GM19372 (cell line): ENCODE measurements around the gene VAMP3.

Source experiments
- ATAC-seq: cut with Tn5 transposase; IDR thresholded peaks from one replicate; pipeline ENCODE4 v1.9.1; 2021; ENCODE audit warnings: mild to moderate bottlenecking, low read depth, moderate library complexity; ENCODE audit not compliant: unreplicated experiment

VAMP3 gene, protein sequence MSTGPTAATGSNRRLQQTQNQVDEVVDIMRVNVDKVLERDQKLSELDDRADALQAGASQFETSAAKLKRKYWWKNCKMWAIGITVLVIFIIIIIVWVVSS

DNA sequence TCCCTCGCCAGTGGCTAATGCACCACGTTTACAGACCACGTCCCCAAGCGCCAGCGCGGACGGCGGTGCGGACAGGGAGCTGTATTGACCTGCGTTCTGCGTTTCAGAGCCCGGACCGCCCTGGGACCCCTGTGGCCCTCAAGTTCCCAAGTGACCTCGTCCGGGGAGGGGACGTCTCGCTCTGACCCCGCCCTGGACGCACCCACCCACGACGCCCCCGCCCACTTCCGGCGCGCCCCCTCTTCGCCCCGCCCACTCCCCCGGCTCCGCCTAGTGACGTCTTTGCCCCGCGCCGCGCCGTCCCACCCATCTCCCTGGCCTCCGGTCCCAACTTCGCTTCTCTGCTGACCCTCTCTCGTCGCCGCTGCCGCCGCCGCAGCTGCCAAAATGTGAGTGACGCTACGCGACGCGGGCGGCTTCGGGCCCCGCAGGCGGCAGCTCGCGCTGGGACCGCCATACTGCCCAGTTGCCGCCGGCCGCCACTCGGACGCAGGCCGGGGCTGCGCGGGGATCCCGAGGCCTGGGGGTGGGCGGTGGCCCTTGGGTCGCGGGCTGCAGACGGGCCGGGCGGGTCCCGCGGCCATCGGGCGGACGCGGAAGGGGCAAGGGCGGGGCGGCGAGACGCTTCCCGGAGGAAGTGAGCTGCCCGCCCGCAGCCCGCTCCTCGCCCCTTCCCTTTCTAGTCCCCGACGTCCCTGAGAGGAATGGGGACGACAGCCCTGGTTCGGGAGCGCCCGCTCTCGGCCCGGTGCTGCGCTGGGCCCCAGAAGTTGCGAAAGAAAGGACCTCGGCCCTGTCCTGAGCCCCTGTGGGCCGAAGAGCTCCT lies at the start of gene VAMP3:
Gene VAMP3 (plus strand): TSS at position 300 of the 826 bp plus-strand sequence. CDS start 88 bp downstream, at position 388.
- peak; percentile 75 for ATAC-seq

DNA sequence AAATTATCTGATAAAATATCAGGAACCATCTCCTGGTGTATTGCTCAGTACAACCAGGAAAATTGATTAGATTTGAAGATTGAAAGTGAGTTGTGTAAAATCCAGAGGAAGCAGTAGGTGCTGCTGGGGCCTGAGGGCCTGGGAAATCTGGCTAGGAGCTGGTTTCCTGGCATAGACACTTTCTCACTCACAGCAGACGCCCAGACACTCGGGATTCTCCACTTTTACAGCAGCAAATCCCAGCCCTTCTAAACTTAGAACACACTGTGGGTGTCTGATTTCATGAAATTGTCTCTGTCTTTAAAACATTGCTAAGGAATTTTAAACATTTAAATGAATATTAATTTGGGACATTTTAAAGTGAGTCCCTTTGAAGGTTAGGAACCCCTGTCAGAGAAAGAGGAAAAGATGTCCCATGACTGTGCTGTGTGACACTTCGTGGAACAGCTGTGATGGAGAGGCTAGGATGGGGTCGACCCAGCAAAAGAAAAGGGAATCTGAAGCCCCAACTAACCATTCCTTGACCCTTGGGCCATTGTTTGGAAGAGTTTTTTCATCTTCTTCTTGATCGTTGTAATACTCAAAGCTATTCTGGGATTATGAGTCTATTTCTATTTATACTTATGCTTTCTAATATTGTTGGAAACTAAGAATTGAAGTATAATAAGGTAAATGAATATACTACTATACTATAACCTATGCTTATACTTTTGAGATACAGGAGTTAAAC lies 49.0 kb upstream of the VAMP3 start:
- ATAC-seq, result no peak

DNA sequence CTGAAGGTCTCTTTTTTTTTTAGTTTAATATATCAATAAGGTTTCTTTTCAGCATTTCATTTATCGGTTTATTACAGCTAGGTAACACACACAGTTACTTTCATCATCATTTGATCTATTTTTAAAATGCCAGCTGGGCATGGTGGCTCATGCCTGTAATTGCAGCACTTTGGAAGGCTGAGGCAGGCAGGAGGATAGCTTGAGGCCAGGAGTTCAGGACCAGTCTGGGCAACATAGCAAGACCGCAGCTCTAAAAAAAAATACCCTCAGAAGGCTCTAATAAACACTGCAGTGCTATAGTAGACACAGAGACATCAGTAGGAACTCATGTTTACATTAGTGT lies 48.5 kb upstream of the VAMP3 start:
- no peak for ATAC-seq

DNA sequence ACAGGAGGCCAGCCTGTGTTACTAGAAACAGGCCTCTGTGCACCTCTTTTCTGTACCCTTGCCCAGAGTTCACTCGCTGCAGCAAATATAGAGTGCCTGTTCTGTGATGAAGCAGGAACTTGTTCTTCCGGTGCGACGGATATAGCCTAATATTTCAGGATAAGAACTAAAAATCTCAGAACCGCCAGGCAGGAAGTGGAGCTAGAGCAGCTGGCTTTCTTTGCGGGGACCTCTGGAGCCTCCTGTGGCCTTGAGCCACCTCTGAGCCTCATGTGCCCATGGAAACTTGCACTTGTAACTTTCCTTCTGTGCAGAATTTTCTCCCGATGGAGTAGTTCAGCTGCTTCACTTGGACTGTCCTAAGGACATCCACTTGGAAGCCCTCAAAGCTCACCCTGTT lies 44.5 kb upstream of the VAMP3 start:
- no peak for ATAC-seq

DNA sequence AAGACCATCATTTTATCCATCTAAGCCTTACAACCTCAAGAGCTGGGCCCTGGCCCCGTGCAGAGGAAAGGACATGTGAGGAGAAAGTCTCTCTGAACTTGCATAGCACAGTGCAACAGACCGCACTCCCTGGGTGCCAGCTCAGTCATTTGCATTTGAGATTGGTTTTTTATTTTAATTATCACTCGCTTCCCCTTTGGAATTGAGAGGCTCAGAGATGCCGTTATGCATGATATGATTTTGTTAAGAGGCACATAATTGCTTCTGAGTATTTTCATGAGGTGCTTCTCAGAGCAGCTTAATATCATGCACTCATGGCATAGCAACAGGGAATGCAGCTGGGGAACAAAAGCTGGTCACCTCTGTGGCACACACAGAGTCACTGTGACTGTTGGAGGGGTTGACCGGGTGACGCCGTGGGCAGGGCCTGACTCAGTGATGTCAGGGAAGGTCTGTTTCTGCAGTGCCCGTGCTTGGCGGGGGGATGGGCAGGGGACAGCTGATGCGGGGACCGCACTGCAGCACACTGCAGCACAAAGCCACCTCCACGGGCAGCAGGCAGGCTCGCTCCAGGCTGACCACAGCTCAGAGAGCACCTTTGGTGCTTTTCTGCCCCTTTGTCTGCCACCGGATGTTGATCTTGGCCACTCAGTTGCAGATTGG lies 43.2 kb upstream of the VAMP3 start:
- no peak for ATAC-seq

DNA sequence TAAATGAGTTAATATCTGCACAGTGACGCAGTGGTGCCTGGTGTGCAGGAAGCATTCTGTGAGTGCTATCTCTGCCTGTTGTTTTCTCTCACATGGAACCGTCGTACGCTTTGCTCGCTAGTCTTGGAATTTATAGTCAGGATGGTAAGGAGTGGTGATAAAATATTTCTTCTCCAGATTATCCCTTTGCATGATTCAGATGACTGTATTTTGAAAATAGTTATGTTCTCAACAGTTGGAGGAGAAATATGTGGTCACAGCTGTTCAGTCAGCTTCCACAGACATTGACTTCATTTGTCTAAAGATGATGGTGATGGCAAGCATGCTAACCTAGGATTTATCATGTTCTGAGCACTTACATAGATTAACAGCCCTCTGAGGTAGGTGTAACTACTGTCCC lies 41.3 kb upstream of the VAMP3 start:
- ATAC-seq, result no peak

DNA sequence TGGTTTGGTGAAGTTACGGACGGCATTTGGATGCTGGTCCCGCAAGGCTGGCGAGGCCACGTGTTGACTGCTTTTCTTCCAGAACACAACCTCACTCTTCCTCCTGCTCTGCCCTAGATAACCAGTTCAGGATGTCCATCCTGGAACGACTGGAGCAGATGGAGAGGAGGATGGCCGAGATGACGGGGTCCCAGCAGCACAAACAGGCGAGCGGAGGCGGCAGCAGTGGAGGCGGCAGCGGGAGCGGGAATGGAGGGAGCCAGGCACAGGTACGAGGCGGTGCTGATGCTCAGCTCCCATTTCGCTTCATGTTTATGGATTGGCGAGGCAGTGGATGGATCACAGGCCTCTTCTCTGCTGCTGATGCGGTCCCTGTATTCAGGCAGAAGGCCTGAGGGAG lies 38.8 kb upstream of the VAMP3 start:
- ATAC-seq, result no peak

DNA sequence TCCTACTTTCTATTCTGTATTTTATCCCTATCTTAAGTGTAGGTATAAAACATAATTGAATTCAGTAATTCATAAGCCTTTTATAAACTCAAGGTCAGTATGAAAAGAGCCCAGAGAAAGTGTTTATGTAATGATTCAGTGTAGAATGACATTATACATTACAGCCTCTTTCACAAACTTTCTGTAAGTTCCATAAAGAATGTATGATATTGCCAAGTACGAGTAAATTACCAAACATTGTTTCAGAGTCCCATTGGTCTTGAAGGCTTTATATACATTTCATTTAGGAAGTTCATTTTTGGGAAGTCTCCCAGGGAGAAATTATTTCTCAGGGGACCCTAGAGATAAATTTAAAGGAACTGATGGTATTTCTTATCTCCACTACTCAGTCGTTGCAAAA lies 37.8 kb upstream of the VAMP3 start:
- no peak for ATAC-seq

DNA sequence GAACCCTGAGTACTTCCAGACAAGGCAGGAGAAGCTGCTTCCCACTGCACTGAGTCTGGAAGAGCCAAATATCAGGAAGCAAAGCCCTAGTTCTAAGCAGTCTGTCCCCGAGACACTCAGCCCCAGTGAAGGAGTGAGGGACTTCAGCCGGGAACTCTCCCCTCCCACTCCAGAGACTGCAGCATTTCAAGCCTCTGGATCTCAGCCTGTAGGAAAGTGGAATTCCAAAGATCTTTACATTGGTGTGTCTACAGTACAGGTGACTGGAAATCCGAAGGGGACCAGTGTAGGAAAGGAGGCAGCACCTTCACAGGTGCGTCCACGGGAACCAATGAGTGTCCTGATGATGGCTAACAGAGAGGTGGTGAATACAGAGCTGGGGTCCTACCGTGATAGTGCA lies 33.1 kb upstream of the VAMP3 start:
- ATAC-seq, result no peak

DNA sequence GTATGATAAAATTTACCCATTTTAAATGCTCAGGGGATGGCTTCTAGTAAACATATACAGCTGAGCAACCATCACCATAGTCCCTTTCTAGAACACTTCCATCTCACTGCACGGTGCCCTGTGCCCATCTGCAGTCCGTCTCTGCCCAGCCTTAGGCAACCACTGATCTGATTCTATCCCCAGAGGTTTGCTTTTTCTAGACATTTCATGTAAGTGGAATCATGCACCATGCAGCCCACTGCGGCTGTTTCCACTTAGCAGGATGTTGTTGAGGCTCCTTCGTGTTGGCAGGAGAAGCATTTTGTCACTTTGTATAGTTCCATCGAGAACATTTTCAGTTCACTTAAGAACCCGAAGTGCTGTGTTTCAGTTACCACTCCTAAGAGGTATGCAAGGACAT lies 27.8 kb upstream of the VAMP3 start:
- ATAC-seq, result no peak

DNA sequence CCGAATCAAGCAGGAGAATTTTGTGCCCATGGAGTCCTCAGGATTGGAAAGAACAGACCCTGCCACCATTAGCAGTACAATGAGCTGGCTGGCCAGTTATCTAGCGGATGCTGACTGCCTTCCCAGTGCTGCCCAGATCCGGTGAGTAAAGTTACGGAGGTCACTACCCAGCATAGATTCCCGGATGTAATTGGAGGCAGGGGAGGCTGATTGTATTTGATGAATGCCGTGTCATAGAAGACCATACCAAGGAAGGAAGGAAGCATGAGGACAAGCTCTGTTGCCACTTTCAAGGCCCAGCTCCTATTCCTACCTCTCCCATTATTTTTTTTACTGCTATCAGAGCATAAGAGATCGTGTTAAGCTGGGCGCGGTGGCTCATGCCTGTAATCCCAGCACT lies 26.2 kb upstream of the VAMP3 start:
- ATAC-seq, result no peak

DNA sequence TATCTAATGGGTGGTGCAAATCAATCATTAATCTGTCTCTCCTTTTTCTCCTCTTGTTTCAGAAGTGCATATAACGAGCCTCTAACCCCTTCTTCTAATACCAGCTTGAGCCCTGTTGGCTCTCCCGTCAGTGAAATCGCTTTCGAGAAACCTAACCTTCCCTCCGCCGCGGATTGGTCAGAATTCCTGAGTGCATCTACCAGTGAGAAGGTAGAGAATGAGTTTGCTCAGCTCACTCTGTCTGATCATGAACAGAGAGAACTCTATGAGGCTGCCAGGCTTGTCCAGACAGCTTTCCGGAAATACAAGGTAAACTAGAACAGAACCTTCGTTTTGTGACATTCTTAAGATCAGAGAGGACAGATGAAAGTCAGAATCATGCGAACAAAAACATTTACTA lies 25.3 kb upstream of the VAMP3 start:
- no peak for ATAC-seq

DNA sequence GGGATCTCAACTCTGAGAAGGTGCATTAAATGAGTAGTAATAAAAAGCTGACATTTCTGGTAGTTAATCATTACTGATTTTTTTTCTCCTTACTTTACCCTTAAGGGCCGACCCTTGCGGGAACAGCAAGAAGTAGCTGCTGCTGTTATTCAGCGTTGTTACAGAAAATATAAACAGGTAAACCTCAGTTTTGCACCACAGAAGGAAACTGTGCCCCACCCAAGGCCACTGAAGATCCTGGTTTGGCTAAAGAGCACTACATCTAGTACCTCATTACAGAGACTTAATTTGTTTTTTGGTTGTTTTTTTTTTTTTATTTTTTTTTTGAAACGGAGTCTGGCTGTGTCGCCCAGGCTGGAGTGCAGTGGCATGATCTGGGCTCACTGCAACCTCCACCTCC lies 23.5 kb upstream of the VAMP3 start:
- no peak for ATAC-seq

DNA sequence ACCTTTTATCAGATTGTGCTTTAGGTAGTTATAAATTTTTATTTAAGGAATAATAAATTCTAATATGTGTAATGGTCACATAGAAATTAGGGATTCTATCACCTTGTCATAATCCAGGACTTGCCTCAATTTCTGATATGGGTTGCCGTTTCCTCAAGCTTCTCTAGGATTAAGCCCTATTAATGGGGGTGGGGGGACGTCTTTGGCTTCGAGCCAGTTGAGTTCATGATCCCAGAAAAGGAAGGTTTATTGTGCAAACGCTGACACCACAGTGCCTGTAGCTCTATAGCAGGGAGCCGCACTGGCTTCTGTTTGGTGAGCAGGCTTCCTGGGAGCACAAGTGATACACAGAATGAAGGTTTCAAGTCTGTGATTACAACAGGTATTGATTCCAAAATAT lies 22.0 kb upstream of the VAMP3 start:
- no peak for ATAC-seq

DNA sequence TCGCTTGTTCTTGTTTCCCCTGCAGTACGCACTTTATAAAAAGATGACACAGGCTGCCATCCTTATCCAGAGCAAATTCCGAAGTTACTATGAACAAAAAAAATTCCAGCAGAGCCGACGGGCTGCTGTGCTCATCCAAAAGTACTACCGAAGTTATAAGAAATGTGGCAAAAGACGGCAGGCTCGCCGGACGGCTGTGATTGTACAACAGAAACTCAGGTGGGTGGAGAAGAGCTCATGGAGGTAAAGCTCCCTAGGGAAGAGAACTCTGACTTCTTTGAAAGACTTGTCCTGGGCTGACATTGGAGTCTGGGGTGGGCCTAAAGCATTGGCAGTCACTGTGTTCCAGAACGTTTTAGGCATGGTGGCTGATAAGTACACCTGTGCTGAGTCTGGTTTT lies 19.9 kb upstream of the VAMP3 start:
- ATAC-seq, result no peak

DNA sequence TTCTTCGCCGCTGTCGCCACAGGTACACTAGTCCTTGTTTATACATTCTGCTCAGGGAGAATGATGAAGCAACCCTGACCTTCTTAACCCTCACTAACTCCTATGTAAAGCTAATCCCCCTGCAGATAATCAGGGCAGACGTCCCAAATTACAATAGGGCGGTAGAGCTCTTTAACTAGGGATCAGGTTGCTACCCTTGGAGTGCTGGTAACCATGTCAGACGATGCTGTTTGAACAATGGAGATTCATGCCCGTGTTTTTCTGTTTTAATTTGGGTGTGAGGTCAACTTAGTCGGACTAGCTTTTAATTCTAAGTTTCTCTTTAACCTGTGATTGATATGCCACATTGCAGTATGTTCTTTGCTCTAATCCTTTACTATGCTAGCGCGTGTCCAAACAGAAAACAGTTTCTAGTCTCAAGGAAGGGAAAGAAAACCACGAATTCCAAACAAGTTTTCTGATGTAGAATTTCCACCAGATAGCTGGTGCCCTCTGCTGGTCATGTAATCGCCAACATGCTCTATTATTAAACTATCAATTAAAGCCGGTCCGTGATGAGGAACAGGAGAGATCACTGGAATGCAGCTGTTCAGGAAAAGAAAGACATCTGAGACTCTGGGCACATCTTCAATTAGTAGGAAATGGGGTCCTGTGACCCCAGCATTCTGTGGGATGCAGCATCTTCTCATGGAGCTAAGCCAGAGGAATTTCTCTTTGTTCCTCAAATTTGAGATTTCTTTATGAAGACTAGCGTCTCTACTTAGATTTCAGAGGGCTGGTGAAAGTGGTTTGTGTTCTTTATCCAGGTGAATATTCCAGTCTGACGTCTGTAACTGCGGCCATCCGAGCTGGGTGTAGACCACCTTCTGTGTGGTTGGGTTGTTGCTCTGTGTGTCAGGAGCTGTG lies 18.3 kb upstream of the VAMP3 start:
- no peak for ATAC-seq

DNA sequence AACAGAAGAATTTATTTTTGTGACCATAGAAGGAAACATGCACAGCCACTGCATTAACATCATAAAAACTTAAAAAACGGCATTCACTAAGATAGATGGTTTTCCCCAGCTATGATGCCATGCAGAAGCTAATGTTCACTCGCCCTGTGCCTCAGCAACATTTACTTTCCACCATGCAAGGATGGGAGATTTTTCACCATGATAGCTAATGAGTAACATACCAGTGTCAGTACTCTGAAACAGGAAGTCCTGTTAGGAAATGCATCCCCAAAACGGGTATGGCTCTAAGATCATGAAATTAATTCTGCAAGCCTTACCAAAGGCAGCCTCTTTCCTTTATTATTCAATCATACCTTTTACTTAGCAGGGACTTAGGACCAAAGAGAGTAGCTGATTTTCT lies 17.5 kb upstream of the VAMP3 start:
- ATAC-seq, result no peak

DNA sequence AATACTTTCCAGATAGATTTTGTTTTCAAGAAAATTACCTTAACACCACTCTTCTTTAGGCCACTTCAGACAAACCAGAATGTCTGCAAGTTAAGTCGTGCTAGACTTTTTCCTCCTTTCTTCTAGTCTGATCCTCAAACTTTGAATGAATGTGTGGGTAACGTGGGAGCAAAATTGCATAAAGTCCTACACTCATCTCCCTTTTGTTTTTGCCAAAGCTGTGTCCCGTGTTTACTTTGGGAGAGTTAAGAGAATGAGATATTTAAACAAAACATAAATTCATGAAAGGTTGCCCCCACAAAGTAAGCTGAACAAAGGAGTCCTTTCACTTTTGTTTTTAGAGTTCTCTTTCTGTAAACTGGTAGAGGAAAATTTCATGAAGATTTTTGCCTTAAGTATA lies 16.9 kb upstream of the VAMP3 start:
- ATAC-seq, result no peak

DNA sequence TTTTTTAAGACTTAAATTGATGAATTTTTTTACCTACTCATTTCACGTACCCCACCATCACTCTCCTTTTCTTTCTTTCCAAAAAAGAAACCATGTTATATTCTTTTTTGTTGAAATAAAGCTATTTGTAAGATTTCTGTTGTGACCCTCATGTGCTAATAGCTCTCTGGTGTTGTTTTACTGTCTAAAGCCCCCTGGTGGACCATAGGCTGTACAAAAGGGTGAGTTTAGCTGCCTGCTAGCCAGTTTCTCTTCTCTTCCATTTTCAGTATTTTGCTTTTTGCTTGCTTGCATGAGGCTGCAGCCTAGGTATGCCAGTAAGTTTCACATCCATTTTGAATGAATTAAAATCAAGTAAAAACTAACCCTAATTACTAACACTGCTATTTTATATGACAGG lies 15.6 kb upstream of the VAMP3 start:
- no peak for ATAC-seq

DNA sequence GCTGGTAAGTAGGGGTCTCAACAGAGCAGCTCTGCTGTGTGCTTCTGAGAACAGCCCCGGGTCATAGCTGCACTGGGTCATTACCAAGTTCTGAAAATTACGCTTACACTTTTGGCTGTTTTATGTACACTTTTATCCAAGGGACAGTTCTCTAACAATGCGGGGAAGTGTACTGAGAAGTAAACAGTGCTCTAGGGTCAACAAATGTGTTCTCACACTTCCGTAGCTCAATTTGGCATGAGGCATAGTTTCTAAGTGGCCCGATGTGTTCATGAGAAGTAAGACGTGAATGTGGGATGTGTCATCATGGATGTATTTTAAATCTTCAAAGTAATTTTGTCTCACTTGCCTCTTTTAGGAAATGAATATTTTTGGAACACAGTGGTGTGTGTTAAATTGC lies 10.9 kb upstream of the VAMP3 start:
- no peak for ATAC-seq
